Memory B cell (primary cell): Measurements from ENCODE around the gene PRSS38.

Experiments used
- ATAC-seq: fragments of 150-1000 bp; cut with Tn5 transposase; 2 replicates; pipeline ENCODE4 v1.10.0; 2021; ENCODE audit warnings: low read depth, mild to moderate bottlenecking, moderate library complexity
- DNase-seq, 2 donors: peaks; one replicate each; pipeline ENCODE4 v3.0.0; 2022; ENCODE audit warnings: low spot score in 2 of 2
- H3K27ac Mint-ChIP-seq: one replicate; pipeline ENCODE4 v1.8.0; 2022; ENCODE audit warnings: mild to moderate bottlenecking, moderate library complexity, mixed read lengths
- H3K27me3 Mint-ChIP-seq: one replicate; pipeline ENCODE4 v1.8.0; 2022; ENCODE audit warnings: mixed read lengths
- H3K36me3 Mint-ChIP-seq: one replicate; pipeline ENCODE4 v1.8.0; 2022; ENCODE audit warnings: mild to moderate bottlenecking, mixed read lengths
- H3K4me1 Mint-ChIP-seq: one replicate; pipeline ENCODE4 v1.8.0; 2022; ENCODE audit warnings: mixed read lengths
- H3K4me3 Mint-ChIP-seq: one replicate; pipeline ENCODE4 v1.8.0; 2022; ENCODE audit warnings: mild to moderate bottlenecking, moderate library complexity, mixed read lengths
- H3K9me3 Mint-ChIP-seq: one replicate; pipeline ENCODE4 v1.8.0; 2022; ENCODE audit warnings: mixed read lengths

PRSS38 gene

GRCh38 chr1:227893949-227894721 lies 78.7 kb downstream of the PRSS38 start:
- Mint-ChIP-seq H3K4me1 (no peaks in the 10 kb centered on the region), H3K4me3 (no peak overlapping the region), H3K27ac (no peak overlapping the region), H3K9me3 (no peaks in the 10 kb centered on the region), H3K27me3 (peaks cover 4% of the 10 kb centered on the region), H3K36me3 (no peaks in the 10 kb centered on the region)
- DNase-seq (peak in 1 of 2 donors; percentile 8), ATAC-seq (no peak)

- H3K36me3 Mint-ChIP-seq = no peaks in the 10 kb centered on the region
- H3K4me1 Mint-ChIP-seq = peaks cover 4% of the 10 kb centered on the region
- H3K4me3 Mint-ChIP-seq = no peak overlapping the region
- H3K27me3 Mint-ChIP-seq = peaks cover under 1% of the 10 kb centered on the region
- ATAC-seq (no peak), DNase-seq (peak in 1 of 2 donors; percentile 5)
- H3K27ac Mint-ChIP-seq = no peak overlapping the region
- no peaks in the 10 kb centered on the region for H3K9me3 Mint-ChIP-seq
Observed at GRCh38 chr1:227894831-227895451, 79.5 kb downstream of the PRSS38 start.
